HG03135 (cell line): ENCODE data around the gene INF2.
A peak's percentile ranks its signal among the peaks of the same experiment; 100 is the strongest.
"Not testable (repeated sequence)": the region's sequence is repeated elsewhere in the genome, so short reads cannot be mapped to it uniquely, and the experiment has no call there.

Experiments used
- ATAC-seq: cut with Tn5 transposase; IDR thresholded peaks from one replicate; pipeline ENCODE4 v1.9.1; 2021; ENCODE audit warnings: mild to moderate bottlenecking, moderate library complexity; ENCODE audit not compliant: unreplicated experiment

The INF2 gene

GRCh38 chr14:104656014-104656714 lies 33.3 kb upstream of the INF2 start:
- no peak for ATAC-seq

- no peak for ATAC-seq
Measured at GRCh38 chr14:104657101-104657524, 32.3 kb upstream of the INF2 start.

DNA sequence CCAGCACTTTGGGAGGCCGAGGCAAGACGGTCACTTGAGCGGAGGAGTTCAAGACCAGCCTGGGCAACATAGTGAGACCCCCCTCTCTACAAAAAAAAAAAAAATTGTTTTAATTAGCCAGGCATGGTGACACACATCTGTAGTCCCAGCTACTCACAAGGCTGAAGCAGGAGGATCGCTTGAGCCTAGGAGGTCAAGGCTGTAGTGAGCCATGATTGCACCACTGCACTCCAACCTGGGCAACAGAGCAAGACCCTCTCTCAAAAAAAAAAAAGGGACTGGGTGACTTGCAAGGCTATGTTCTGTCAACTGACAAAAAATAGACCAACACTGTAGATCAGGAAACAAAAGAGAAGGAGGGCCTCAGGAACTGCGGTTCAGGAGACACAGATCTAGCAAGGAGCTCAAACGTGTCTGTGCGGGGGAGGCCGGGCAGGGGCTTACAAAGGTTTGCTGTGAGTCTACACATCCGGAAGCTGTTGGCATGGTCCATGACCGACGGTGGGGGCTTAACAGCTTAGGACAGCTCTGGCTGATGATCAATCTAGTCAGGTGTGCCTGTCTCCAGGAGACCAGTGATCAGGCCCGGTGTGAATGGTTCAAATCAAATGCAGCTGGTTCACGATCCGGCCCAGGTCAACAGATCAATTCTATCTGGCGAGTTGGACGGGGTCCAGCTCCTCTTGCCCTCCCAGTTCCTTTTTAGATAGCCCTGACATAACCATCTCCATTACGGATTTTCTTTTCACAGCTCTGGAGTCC lies 31.7 kb upstream of the INF2 start:
- peak; percentile 49 for ATAC-seq

GRCh38 chr14:104658325-104658712 lies 31.1 kb upstream of the INF2 start:
- no peak for ATAC-seq

DNA sequence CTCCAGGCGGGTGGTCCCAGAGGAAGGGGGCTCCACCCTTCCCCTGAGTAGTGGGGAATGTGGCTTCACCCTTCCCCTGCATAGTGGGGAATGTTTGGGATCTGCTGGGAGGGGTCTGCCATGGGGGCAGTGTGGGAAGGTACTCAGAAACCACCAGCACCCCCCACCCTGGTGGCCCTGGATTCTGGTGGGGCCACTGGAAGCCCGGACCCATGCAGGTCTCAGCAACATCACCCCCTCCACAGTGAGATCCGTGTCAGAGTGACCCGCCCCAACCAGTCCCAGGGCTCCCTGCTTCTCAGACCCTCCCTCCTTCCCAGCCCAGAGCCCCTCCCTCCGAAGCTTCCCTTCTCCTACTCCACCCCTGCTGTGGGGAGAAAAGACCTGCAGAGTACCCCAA lies 30.3 kb upstream of the INF2 start:
- no peak for ATAC-seq

DNA sequence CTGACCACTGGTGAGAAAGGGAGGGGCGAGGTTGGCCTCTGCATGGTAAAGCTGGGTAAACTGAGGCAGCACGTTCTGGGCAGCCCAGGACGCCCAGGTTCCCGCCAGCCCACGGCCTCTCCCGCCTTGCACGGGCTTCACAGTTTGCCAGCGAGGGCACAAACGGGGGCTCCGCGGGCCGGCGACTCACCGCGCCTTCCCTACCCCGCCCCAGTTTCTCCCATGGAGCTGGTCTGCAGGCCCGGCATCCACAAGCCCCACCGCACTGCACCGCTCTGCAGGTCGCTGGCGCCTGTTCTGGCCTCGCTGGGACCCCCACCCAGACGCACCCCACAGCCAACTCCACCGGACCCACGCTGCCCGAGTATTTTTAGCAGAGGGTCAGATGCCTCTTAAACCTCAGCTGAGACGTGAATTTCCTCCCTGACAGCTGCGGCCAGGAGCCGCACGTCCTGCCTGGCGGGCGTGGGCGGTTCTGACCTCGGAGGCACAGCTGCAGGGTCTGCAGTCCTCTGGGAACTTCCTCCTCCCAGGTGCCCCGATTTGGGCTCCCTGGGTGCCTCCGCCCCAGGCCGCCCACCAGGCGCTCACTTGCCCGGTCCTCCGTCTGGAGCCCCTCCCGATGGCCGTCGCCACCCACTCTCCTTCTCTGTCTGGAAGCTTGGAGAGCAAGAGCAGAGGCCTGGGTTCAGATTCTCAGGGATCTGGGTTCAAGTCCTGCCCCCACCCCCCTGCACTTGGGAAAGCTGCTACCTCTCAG lies 29.5 kb upstream of the INF2 start:
- no peak for ATAC-seq

- ATAC-seq = peak; percentile 32
Measured at GRCh38 chr14:104660597-104660996, 28.8 kb upstream of the INF2 start.

GRCh38 chr14:104661086-104661485 lies 28.3 kb upstream of the INF2 start:
- no peak for ATAC-seq

GRCh38 chr14:104661528-104662157 lies 27.8 kb upstream of the INF2 start:
- ATAC-seq = not testable (repeated sequence)

- not testable (repeated sequence) for ATAC-seq
Measured at GRCh38 chr14:104662472-104662871, 26.9 kb upstream of the INF2 start.

DNA sequence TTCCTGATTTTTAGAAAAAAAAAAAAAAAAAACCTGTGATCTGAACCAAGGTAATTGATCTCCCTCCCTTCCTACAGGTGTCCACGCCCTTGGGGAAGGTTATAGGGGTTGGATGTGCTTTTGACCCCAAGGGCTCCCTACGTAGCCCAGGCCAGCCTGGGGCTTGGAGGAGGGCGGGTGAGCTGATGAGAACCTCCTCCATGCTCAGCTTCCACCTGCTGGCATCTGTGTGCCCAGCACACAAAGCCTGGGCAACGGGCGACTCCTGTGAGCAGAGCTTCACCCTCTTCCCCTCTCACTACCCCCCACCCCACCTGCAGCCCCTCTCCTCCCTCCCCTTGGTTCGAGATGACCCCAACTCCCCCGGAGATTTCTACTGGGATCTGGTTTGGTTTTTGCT lies 25.3 kb upstream of the INF2 start:
- ATAC-seq = no peak

DNA sequence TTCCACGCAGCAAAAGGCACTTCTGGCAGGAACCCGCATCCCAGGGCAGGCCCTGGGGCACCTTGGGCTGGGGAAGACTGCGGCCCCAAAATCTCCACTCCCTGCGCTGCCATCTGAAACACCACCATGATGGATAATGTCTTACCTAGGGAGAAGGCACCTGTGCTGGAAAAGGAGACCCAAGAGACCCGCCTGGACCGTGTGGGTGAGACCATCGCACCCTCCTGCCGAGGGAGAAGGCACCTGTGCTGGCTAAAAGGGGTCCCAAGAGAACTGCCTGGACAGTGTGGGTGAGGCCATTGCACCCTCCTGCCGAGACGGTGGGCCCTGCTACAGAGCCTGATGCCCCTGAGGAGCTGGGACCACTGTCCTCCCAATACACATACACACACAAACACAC lies 24.8 kb upstream of the INF2 start:
- no peak for ATAC-seq

GRCh38 chr14:104665114-104665656 lies 24.2 kb upstream of the INF2 start:
- ATAC-seq = no peak

- no peak for ATAC-seq
Measured at GRCh38 chr14:104665657-104666522, 23.5 kb upstream of the INF2 start.

GRCh38 chr14:104666523-104666895 lies 22.9 kb upstream of the INF2 start:
- not testable (repeated sequence) for ATAC-seq

- ATAC-seq = no peak
Measured at GRCh38 chr14:104666981-104667380, 22.4 kb upstream of the INF2 start.

- ATAC-seq = no peak
Measured at GRCh38 chr14:104669697-104670096, 19.7 kb upstream of the INF2 start.

GRCh38 chr14:104671330-104671977 lies 18.0 kb upstream of the INF2 start:
- ATAC-seq = not testable (repeated sequence)

DNA sequence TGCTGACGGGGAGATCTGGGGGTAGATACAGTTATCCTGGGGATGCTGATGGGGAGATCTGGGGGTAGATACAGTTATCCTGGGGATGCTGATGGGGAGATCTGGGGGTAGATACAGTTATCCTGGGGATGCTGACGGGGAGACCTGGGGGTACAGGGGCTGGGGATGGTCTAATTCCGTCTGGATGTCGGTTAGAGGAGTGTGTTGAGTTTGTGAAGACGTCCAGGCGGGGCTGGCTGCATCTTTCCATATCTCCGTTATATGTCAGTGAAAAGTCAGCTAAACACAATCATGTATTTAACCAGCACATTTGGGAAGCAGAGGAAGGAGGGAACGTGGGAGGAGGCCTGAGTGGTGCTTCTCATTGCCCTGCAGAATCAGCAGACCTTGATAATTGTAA lies 17.3 kb upstream of the INF2 start:
- not testable (repeated sequence) for ATAC-seq

DNA sequence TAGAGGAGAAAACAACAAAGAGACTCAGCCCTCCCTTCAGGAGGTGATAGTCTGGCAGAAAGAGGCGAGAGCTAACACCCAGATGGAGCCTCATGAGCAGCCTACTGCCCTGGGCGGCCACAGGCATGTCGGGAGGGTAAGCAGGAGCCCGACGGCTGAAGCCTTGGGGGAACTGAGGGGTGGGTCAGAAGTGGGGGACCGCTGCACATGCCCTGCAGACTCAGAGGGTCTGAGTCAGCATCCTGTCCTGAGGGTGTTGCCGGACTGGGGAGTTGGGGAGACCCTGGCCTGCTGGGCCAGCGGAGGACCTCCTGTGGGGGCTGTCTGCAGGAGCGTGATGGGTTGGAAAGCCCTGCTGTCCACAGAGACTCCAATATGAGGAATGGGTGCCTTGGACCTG lies 15.9 kb upstream of the INF2 start:
- no peak for ATAC-seq
